ENCODE results near the gene PIGN. TPM values are rescaled to one million over a fixed set of nuclear protein-coding genes. Genes with fewer than 3 reads are reported as not detected.

Gene PIGN
- total RNA-seq, 3 donors from 2014 or later: 33.1 to 67.2 (median 47.9) TPM

GRCh38 chr18:62009521-62009920 lies 177.3 kb downstream of the PIGN start:
- intact Hi-C loops (cut with DNase I; ENCODE audit: low total_unique reads): no loop called here
- TF ChIP-seq POLR2A (IDR thresholded peaks at IDR 0.05): no peak

GRCh38 chr18:62001396-62001795 lies 185.5 kb downstream of the PIGN start:
- no peak for DNase-seq (ENCODE audit: low spot score in 2 of 2)
- H3K9me3 ChIP-seq: peaks cover 6 to 14% of the 10 kb centered on the region in 2 donors
- intact Hi-C loops (cut with DNase I; ENCODE audit: low total_unique reads): no loop called here
- H3K4me1 ChIP-seq: no peaks in the 10 kb centered on the region
- no peak overlapping the region for H3K4me3 ChIP-seq
- H3K27me3 ChIP-seq: no peaks in the 10 kb centered on the region
- no peak overlapping the region for H3K27ac ChIP-seq
- TF ChIP-seq POLR2AphosphoS5 (IDR thresholded peaks at IDR 0.05): no peak
- TF ChIP-seq POLR2A (IDR thresholded peaks at IDR 0.05): no peak
- no peak for TF ChIP-seq CTCF (IDR thresholded peaks at IDR 0.05)
- no peaks in the 10 kb centered on the region for H3K36me3 ChIP-seq

More at GRCh38 chr18:62009521-62009920, 177.3 kb downstream of the PIGN start:
- H3K36me3 ChIP-seq: no peaks in the 10 kb centered on the region
- H3K27me3 ChIP-seq: no peaks in the 10 kb centered on the region
- H3K9me3 ChIP-seq: peaks cover 0 to 10% of the 10 kb centered on the region in 2 donors
- no peak for DNase-seq (ENCODE audit: low spot score in 2 of 2)
- no peak overlapping the region for H3K27ac ChIP-seq
- no peaks in the 10 kb centered on the region for H3K4me1 ChIP-seq
- H3K4me3 ChIP-seq: no peak overlapping the region

GRCh38 chr18:61998957-61999356 lies 187.9 kb downstream of the PIGN start:
- Histone ChIP-seq H3K36me3 (no peaks in the 10 kb centered on the region), H3K4me1 (no peaks in the 10 kb centered on the region), H3K27me3 (no peaks in the 10 kb centered on the region), H3K9me3 (peaks cover 3 to 6% of the 10 kb centered on the region in 2 donors), H3K27ac (peak overlapping the region; percentile 22 to 45), H3K4me3 (no peak overlapping the region)
- DNase-seq (ENCODE audit: low spot score in 2 of 2): no peak
- TF ChIP-seq POLR2AphosphoS5 (IDR thresholded peaks at IDR 0.05): no peak
- intact Hi-C loops (cut with DNase I; ENCODE audit: low total_unique reads): no loop called here

- no peak overlapping the region for H3K27ac ChIP-seq
- no peaks in the 10 kb centered on the region for H3K36me3 ChIP-seq
- intact Hi-C loops (cut with DNase I; ENCODE audit: low total_unique reads): no loop called here
- DNase-seq (ENCODE audit: low spot score in 2 of 2): no peak
- H3K9me3 ChIP-seq: peaks cover 3 to 6% of the 10 kb centered on the region in 2 donors
- H3K27me3 ChIP-seq: no peaks in the 10 kb centered on the region
- TF ChIP-seq POLR2A (IDR thresholded peaks at IDR 0.05): no peak
- no peak overlapping the region for H3K4me3 ChIP-seq
- no peaks in the 10 kb centered on the region for H3K4me1 ChIP-seq
These were observed 188.5 kb downstream of the PIGN start for GRCh38 chr18:61998335-61998734.

- no peak overlapping the region for H3K4me3 ChIP-seq
- no peaks in the 10 kb centered on the region for H3K4me1 ChIP-seq
- no peaks in the 10 kb centered on the region for H3K36me3 ChIP-seq
- intact Hi-C loops (cut with DNase I; ENCODE audit: low total_unique reads): no loop called here
- TF ChIP-seq POLR2AphosphoS5 (IDR thresholded peaks at IDR 0.05) (no peak), CTCF (IDR thresholded peaks at IDR 0.05) (no peak), POLR2A (IDR thresholded peaks at IDR 0.05) (no peak)
- H3K9me3 ChIP-seq: no peaks in the 10 kb centered on the region
- H3K27ac ChIP-seq: no peak overlapping the region
- no peak for DNase-seq (ENCODE audit: low spot score in 2 of 2)
- H3K27me3 ChIP-seq: no peaks in the 10 kb centered on the region
These were observed 191.2 kb downstream of the PIGN start for GRCh38 chr18:61995618-61996017.

- no peak for DNase-seq (ENCODE audit: low spot score in 2 of 2)
- Histone ChIP-seq H3K27ac (no peak overlapping the region), H3K4me1 (no peaks in the 10 kb centered on the region), H3K27me3 (no peaks in the 10 kb centered on the region), H3K36me3 (no peaks in the 10 kb centered on the region), H3K4me3 (no peak overlapping the region), H3K9me3 (no peaks in the 10 kb centered on the region)
- TF ChIP-seq POLR2AphosphoS5 (IDR thresholded peaks at IDR 0.05) (no peak), CTCF (IDR thresholded peaks at IDR 0.05) (no peak), POLR2A (IDR thresholded peaks at IDR 0.05) (no peak)
- intact Hi-C loops (cut with DNase I; ENCODE audit: low total_unique reads): no loop called here
These were observed 193.0 kb downstream of the PIGN start for GRCh38 chr18:61993831-61994230.

- H3K4me1 ChIP-seq: no peaks in the 10 kb centered on the region
- H3K36me3 ChIP-seq: no peaks in the 10 kb centered on the region
- intact Hi-C loops (cut with DNase I; ENCODE audit: low total_unique reads): no loop called here
- H3K4me3 ChIP-seq: no peak overlapping the region
- no peaks in the 10 kb centered on the region for H3K9me3 ChIP-seq
- no peaks in the 10 kb centered on the region for H3K27me3 ChIP-seq
- DNase-seq (ENCODE audit: low spot score in 2 of 2): no peak
- no peak overlapping the region for H3K27ac ChIP-seq
- TF ChIP-seq CTCF (IDR thresholded peaks at IDR 0.05) (no peak), POLR2A (IDR thresholded peaks at IDR 0.05) (no peak), POLR2AphosphoS5 (IDR thresholded peaks at IDR 0.05) (no peak)
These were observed 193.9 kb downstream of the PIGN start for GRCh38 chr18:61992923-61993322.

Data from breast epithelium (tissue), 4 donors.